Measurements from ENCODE around the gene PEA15. TPM values are rescaled to one million over a fixed set of nuclear protein-coding genes. Genes with fewer than 3 reads are reported as not detected.

Gene PEA15
- total and polyA plus RNA-seq, 2 donors (not counting 3 experiments of a cell fraction or from before 2014, with no cell fraction given): 250 to 304 TPM

DNA sequence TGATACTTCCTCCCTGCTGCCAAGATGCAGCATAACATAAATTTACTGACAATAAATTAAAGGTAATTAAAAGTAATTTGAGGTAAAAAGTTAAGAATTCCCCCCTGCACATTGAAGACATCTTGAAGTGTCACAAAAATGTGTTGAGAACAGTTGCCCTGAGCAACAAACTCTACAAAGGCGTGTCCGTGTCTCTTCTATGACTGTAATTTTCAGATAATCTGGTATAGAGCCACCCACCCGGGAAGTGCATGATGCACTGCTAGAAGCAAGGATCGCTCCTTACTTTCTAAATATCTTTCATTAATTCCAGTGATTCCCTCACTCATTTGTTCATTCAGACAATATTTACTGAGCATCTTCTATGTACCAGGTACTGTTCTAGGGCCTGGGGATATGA is 25.8 kb upstream of the PEA15 start:
- POLR2A ChIA-PET: no interaction called here
- intact Hi-C loops (cut with micrococcal nuclease): no loop called here

More for the DNA sequence above, 25.8 kb upstream of the PEA15 start:
- H3K4me1 ChIP-seq (ENCODE audit: control insufficient read depth, extremely low read depth, insufficient read depth, low read length): no peaks in the 10 kb centered on the region
- H3K9me1 ChIP-seq (replicated peaks; ENCODE audit: control insufficient read depth, extremely low read depth, insufficient read depth, low read length): no peaks in the 10 kb centered on the region
- no peaks in the 10 kb centered on the region for H3K79me2 ChIP-seq (ENCODE audit: control insufficient read depth, insufficient read depth, low read length)
- no peaks in the 10 kb centered on the region for H4K20me1 ChIP-seq (replicated peaks; ENCODE audit: control insufficient read depth, extremely low read depth, insufficient read depth, low read length)
- FAIRE-seq (no peak), DNase-seq (ENCODE audit: low read depth, low spot score) (no peak)
- H3K4me3 ChIP-seq (replicated peaks in 1 of 3; ENCODE audit: insufficient read depth in 1 of 3, low read depth in 1 of 3, low read length in 3 of 3): no peak overlapping the region
- CTCF ChIA-PET: interaction anchor here (1.5 to 1.6 kb wide), 2 partner anchors 14 to 54 kb away, joined by 4 to 7 read pairs; no protein-coding TSS in a partner anchor
- dilution Hi-C loops (cut with MboI; ENCODE audit: extremely low pct_ligation_motif_present, low sequenced_read_pairs): no loop called here
- H3K9me3 ChIP-seq (replicated peaks; ENCODE audit: control insufficient read depth, insufficient read depth, low read length): no peaks in the 10 kb centered on the region
- peaks cover 7 to 12% of the 10 kb centered on the region in 2 experiments for H3K27me3 ChIP-seq (ENCODE audit: control insufficient read depth in 2 of 2, insufficient read depth in 2 of 2, low read length in 2 of 2)
- BruUV-seq (replicated peaks): no TSS peak
- H3K9ac ChIP-seq (replicated peaks; ENCODE audit: extremely low read depth, insufficient read depth, low read length): no peak overlapping the region
- H3K4me2 ChIP-seq (ENCODE audit: insufficient read depth, low read length): no peak overlapping the region
- H2AFZ ChIP-seq (ENCODE audit: low read depth, low read length): no peak overlapping the region
- H3K36me3 ChIP-seq (ENCODE audit: control insufficient read depth in 2 of 2, extremely low read depth in 1 of 2, insufficient read depth in 2 of 2, low read length in 2 of 2): no peaks in the 10 kb centered on the region
- no peak overlapping the region for H3K27ac ChIP-seq (ENCODE audit: insufficient read depth, low read depth, low read length)
- TF ChIP-seq EZH2 (IDR thresholded peaks at IDR 0.05; ENCODE audit: borderline replicate concordance, low read depth, low read length, severe bottlenecking) (no peak), GATA2 (IDR thresholded peaks at IDR 0.05; ENCODE audit: insufficient read depth, insufficient read length, low read depth, low read length) (no peak), MYC (IDR thresholded peaks at IDR 0.05; ENCODE audit: low read depth, low read length) (no peak), FOS (IDR thresholded peaks at IDR 0.05; ENCODE audit: borderline replicate concordance, insufficient read depth, low read length) (no peak), MAX (IDR thresholded peaks at IDR 0.05; ENCODE audit: insufficient read depth, insufficient read length) (no peak), POLR2AphosphoS5 (IDR thresholded peaks at IDR 0.05; ENCODE audit: insufficient read depth, low read depth, low read length) (no peak), JUN (IDR thresholded peaks at IDR 0.05; ENCODE audit: borderline replicate concordance, insufficient read depth, insufficient read length, low read depth) (no peak), CTCF (IDR thresholded peaks at IDR 0.05; ENCODE audit: extremely low read depth in 1 of 2, insufficient read depth in 1 of 2, low read depth in 1 of 2, low read length in 2 of 2) (no peak), POLR2A (IDR thresholded peaks at IDR 0.05; ENCODE audit: low read depth, low read length) (no peak)

Data from endothelial cell of umbilical vein (primary cell).